ENCODE data around the gene GABARAPL2. TPM values are rescaled to one million over a fixed set of nuclear protein-coding genes. Genes with fewer than 3 reads are reported as not detected.
"Not testable (repeated sequence)": the region's sequence is repeated elsewhere in the genome, so short reads cannot be mapped to it uniquely, and the experiment has no call there.

Gene GABARAPL2
- total RNA-seq, 3 donors from 2014 or later (not counting 1 experiment from before 2014, with no cell fraction given) = 66.2 to 74.0 (median 71.3) TPM

GRCh38 chr16:75588716-75589115, 22.5 kb downstream of the GABARAPL2 start:
- ATAC-seq (no peak), DNase-seq (no peak)
- Histone ChIP-seq H3K27ac (ENCODE audit: low read length) (no peak overlapping the region), H3K9me3 (ENCODE audit: control insufficient read depth, insufficient read depth, low read length) (no peaks in the 10 kb centered on the region), H3K27me3 (ENCODE audit: control insufficient read depth, insufficient read depth, low read length) (no peaks in the 10 kb centered on the region), H3K36me3 (ENCODE audit: control insufficient read depth, insufficient read depth, low read length) (no peaks in the 10 kb centered on the region), H3K4me3 (ENCODE audit: low read length) (no peak overlapping the region), H3K4me1 (ENCODE audit: control insufficient read depth, insufficient read depth, low read length) (no peaks in the 10 kb centered on the region)
- H3K27ac Mint-ChIP-seq = no peak overlapping the region
- WGBS (ENCODE audit: insufficient coverage) = 96% methylated on average over 4 of the region's 4 CpGs
- no peak overlapping the region for H3K4me3 Mint-ChIP-seq
- H3K27me3 Mint-ChIP-seq (ENCODE audit: low read depth in 2 of 2) = no peaks in the 10 kb centered on the region
- no peaks in the 10 kb centered on the region for H3K36me3 Mint-ChIP-seq
- peaks cover 0 to 10% of the 10 kb centered on the region in 2 donors for H3K4me1 Mint-ChIP-seq
- no peaks in the 10 kb centered on the region for H3K9me3 Mint-ChIP-seq
- intact Hi-C loops (cut with micrococcal nuclease) = no loop called here
- no peak for TF ChIP-seq CTCF (IDR thresholded peaks at IDR 0.05)

DNA sequence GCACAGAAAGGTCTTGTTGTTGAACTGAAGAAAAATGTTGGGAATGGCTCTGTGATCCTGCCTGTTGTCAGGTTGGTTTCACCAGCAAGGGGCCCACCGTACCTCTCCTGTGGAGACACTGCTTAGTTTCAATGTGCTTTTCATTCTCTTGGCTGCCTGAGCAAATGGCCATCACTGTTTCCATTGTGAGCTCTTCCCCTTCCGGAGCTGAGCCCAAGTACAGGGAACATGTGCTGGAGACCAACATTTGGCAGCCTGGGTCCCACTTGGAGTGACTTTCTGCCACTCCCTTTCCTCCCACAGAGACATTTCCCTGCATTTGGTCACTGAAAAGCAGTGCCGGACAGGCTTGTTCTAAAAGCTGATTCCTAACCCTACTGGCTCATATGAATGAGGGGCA, 23.1 kb downstream of the GABARAPL2 start:
- intact Hi-C loops (cut with micrococcal nuclease) = no loop called here
- Mint-ChIP-seq H3K9me3 (no peaks in the 10 kb centered on the region), H3K4me3 (no peak overlapping the region), H3K4me1 (peaks cover 0 to 10% of the 10 kb centered on the region in 2 donors), H3K27ac (no peak overlapping the region), H3K27me3 (ENCODE audit: low read depth in 2 of 2) (no peaks in the 10 kb centered on the region), H3K36me3 (no peaks in the 10 kb centered on the region)
- H3K4me1 ChIP-seq (ENCODE audit: control insufficient read depth, insufficient read depth, low read length) = no peaks in the 10 kb centered on the region
- ATAC-seq (no peak), DNase-seq (no peak)
- no peak for TF ChIP-seq CTCF (IDR thresholded peaks at IDR 0.05)
- H3K27ac ChIP-seq (ENCODE audit: low read length) = no peak overlapping the region
- 96% methylated on average over 3 of the region's 3 CpGs for WGBS (ENCODE audit: insufficient coverage)
- H3K4me3 ChIP-seq (ENCODE audit: low read length) = no peak overlapping the region
- no peaks in the 10 kb centered on the region for H3K9me3 ChIP-seq (ENCODE audit: control insufficient read depth, insufficient read depth, low read length)
- no peaks in the 10 kb centered on the region for H3K36me3 ChIP-seq (ENCODE audit: control insufficient read depth, insufficient read depth, low read length)
- no peaks in the 10 kb centered on the region for H3K27me3 ChIP-seq (ENCODE audit: control insufficient read depth, insufficient read depth, low read length)

DNA sequence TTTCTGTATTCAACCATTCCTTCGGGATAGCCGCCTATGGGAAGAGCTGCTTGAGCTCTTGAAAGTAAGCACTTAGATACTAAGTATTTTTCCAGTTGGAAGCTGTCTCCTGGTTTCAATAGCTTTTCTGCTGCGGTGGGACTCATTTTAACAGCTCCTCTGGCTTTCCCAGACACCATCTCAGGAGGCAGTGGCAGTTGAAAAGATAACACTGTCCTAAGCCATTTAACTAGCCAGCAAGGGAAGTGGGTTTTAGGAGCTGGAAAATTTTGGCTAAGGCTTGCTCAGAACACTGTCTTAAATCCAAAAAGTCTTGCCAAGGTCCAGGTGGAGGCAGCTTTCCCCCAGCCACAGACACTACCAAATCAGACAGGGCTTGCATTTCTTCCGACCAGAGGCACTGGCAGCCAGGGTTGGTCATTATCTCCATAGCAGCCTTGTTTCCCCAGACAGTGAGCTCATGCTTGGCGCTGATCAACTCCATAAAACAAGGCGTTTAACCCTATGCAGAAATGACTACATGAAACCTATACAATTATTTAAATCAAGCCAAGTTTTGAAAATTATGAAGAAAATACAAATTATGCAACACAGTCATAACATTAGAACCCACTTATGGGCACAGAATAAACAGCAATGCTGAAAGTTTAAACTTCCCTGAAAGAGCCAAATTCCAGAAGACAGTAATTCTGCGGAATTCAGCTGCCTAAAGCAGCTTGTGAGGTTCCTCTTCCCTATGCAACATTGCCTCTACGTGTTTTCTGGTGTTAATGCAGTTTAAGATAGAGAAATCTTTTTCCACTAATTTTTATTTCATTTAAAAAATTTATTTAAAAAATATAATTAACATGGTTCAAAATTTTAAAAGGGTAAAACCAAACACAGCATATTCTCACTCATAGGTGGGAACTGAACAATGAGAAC, 25.0 kb downstream of the GABARAPL2 start:
- Histone ChIP-seq H3K36me3 (ENCODE audit: control insufficient read depth, insufficient read depth, low read length) (no peaks in the 10 kb centered on the region), H3K4me1 (ENCODE audit: control insufficient read depth, insufficient read depth, low read length) (no peaks in the 10 kb centered on the region), H3K9me3 (ENCODE audit: control insufficient read depth, insufficient read depth, low read length) (no peaks in the 10 kb centered on the region), H3K4me3 (ENCODE audit: low read length) (no peak overlapping the region), H3K27me3 (ENCODE audit: control insufficient read depth, insufficient read depth, low read length) (no peaks in the 10 kb centered on the region), H3K27ac (ENCODE audit: low read length) (no peak overlapping the region)
- Mint-ChIP-seq H3K4me1 (peaks cover 0 to 5% of the 10 kb centered on the region in 2 donors), H3K9me3 (no peaks in the 10 kb centered on the region), H3K4me3 (no peak overlapping the region), H3K27me3 (ENCODE audit: low read depth in 2 of 2) (no peaks in the 10 kb centered on the region), H3K27ac (no peak overlapping the region), H3K36me3 (no peaks in the 10 kb centered on the region)
- no peak for DNase-seq
- 94% methylated on average over 7 of the region's 8 CpGs for WGBS (ENCODE audit: insufficient coverage)
- intact Hi-C loops (cut with micrococcal nuclease) = no loop called here
- ATAC-seq = no peak
- TF ChIP-seq CTCF (IDR thresholded peaks at IDR 0.05) = no peak

GRCh38 chr16:75591927-75592326, 25.7 kb downstream of the GABARAPL2 start:
- H3K4me3 ChIP-seq (ENCODE audit: low read length); intact Hi-C loops (cut with micrococcal nuclease); H3K27me3 ChIP-seq (ENCODE audit: control insufficient read depth, insufficient read depth, low read length); H3K9me3 Mint-ChIP-seq; ATAC-seq; H3K4me3 Mint-ChIP-seq; H3K27me3 Mint-ChIP-seq (ENCODE audit: low read depth in 2 of 2); H3K36me3 ChIP-seq (ENCODE audit: control insufficient read depth, insufficient read depth, low read length); H3K9me3 ChIP-seq (ENCODE audit: control insufficient read depth, insufficient read depth, low read length); H3K36me3 Mint-ChIP-seq; H3K4me1 Mint-ChIP-seq; H3K27ac ChIP-seq (ENCODE audit: low read length); DNase-seq; H3K4me1 ChIP-seq (ENCODE audit: control insufficient read depth, insufficient read depth, low read length); H3K27ac Mint-ChIP-seq: not testable (repeated sequence)
- 91% methylated on average over 7 of the region's 9 CpGs for WGBS (ENCODE audit: insufficient coverage)
